EH (cell line): Measurements from ENCODE around the gene CACNA2D3.

Source experiments
- DNase-seq: peaks from one replicate; pipeline ENCODE4 v3.0.0-alpha.2; 2015; ENCODE audit warnings: low read depth

CACNA2D3 gene

GRCh38 chr3:54850484-54851018 is 728.2 kb downstream of the CACNA2D3 start:
- DNase-seq: no peak

GRCh38 chr3:54853573-54854404 is 731.4 kb downstream of the CACNA2D3 start:
- DNase-seq: peak; percentile 81

DNA sequence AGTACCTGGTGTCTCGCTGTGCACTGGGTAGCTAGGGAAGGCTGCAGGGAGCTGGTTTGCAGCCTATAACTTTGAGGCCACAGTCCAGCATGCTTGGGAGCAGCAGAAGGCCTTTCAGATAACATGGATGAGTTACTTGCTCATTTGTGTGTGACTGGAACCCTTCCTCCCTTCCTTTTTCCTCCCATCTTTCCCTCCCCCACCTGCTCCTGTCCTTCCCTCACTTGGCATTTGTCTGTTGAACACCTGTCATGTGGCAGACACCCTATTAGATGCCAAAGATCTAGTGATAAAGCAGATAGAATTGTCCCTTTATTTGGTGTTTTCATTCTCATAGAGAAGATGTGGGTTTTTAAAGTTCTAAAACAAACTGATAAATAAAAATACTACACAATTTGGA is 733.9 kb downstream of the CACNA2D3 start:
- DNase-seq: no peak

GRCh38 chr3:54857343-54857742 is 735.0 kb downstream of the CACNA2D3 start:
- peak; percentile 62 for DNase-seq

DNA sequence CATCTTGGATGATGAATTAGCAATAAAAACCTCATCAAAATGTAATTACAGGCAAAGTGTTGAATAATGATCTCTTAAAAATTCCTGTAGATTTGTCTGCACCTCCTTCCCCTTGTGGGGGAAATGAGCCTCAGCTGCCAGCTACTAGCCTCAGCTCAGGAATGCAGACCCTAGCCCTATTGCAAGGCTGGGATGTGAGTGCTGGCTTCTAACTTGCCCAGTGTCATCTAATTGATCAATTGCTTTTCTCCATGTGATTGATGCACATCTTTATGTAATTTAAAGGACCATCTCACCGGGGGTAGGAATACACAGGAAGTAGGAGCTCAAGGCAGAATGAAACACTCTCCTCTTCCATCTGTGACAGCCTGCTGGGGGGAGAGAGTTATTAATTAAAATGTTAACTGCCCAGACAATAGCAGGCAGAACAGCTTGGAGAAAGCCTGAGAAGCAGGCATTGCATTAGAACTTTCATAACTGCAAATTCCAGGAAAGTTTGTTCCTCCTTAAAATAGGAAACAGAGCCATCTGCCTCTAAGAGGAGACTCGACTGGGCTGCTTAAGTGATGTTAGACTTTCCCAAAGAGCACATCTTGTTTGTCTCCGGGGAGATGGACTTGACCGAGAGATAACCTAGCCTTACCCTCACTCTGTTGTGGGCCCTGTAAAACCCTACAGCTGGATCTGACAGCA is 735.9 kb downstream of the CACNA2D3 start:
- peak; percentile 39 for DNase-seq

GRCh38 chr3:54859184-54859583 is 736.8 kb downstream of the CACNA2D3 start:
- peak; percentile 77 for DNase-seq

DNA sequence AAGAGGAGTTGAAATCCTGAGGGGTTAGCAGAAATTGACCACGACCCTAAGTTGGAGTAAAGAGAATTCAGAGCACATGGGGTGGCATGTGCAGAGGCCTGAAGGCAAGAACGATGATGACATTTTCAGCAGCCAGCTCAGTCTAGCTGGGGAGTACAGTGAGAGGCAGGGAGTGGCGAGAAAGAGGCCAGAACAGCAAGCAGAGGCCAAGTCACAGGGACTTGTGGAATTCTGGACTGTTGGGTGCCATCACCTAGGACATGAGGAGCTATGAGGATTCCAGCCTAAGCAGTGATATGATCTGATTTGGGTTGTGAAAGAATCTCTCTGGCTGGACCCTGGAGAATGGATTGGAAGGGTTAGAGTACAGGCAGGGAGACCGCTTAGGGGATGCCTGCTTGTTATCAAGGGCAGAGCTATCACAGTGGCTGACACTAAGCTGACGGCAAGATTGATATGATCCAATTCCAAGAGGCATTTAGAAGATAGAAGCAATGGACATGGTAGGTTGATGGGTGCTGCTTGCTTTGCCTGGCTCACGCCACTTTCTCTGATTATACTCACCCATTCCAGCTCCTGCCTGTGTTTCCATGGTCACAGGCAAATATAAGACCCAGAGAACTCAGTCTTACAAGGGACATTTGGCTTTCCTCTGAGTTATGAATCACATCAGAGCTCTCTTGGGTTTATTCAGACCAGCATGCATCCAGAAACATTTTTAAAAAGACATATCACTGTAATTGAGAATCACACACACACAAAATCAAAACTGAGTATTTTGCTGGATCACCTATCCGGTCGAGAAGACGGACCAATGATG is 739.1 kb downstream of the CACNA2D3 start:
- DNase-seq: peak; percentile 45

GRCh38 chr3:54862526-54862925 is 740.2 kb downstream of the CACNA2D3 start:
- DNase-seq: peak; percentile 50

GRCh38 chr3:54863366-54863765 is 741.0 kb downstream of the CACNA2D3 start:
- peak; percentile 60 for DNase-seq

- no peak for DNase-seq
Observed at GRCh38 chr3:54863786-54864185, 741.4 kb downstream of the CACNA2D3 start.

GRCh38 chr3:54865316-54865715 is 743.0 kb downstream of the CACNA2D3 start:
- DNase-seq: no peak

DNA sequence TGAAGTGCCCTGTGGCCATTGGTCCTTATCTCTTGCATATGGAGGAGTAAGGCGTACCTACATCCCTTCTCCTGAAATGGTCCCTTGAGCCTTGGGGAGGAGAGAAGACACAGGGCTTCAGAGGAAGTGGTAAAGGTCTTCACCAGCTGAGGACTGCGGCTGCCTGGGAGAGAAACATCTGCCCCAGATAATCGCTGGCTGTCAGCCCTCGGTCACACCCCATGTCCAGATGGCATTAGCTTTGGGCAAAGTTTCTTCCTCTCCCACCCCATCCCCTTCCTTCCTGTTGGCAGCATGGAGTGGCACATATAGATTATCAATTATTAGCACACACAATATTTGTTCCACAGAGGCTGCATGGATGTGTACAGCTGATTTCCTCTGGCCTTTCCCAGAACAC is 743.9 kb downstream of the CACNA2D3 start:
- DNase-seq: no peak

DNA sequence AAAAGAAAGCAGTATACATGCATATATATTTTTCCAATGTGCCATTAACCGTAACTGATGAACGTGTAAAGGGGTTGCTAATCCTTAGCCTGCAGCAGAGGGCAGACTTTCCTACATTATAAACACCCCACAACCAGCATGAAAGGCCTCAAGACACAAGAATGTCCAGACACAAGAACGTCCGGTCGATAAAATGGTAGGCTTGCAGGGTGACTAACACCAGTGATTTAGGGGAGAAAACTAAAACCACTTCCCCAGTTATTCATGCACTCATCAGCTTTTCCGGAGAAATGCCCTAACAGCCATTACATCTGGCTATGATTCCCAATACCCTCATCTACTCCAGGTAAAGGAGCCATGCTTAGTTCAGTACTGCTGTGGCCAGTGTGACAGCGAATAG is 748.1 kb downstream of the CACNA2D3 start:
- DNase-seq: peak; percentile 98

DNA sequence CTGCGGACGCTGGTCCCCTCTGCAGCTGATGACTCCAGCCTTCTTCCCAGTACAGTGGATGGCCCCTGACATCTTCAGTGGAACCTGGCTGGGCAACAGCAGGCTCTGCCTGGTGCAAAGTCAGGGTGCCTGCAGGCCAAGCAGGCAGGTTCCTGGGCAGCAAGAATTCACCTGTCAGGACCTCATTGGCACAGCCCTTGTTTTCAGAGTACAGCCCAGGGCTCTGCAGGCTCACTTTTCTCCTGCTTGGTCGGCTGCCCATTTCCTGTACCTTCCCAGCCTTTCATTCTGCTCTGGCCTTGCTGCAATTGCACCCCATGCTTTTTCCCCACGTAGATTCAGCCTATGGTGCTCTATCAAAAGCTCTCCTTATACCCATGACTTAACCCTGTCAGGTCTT is 749.5 kb downstream of the CACNA2D3 start:
- DNase-seq: no peak

GRCh38 chr3:54873059-54874010 is 751.0 kb downstream of the CACNA2D3 start:
- DNase-seq: no peak

- DNase-seq: peak; percentile 77
Observed at GRCh38 chr3:54874816-54875556, 752.6 kb downstream of the CACNA2D3 start.

DNA sequence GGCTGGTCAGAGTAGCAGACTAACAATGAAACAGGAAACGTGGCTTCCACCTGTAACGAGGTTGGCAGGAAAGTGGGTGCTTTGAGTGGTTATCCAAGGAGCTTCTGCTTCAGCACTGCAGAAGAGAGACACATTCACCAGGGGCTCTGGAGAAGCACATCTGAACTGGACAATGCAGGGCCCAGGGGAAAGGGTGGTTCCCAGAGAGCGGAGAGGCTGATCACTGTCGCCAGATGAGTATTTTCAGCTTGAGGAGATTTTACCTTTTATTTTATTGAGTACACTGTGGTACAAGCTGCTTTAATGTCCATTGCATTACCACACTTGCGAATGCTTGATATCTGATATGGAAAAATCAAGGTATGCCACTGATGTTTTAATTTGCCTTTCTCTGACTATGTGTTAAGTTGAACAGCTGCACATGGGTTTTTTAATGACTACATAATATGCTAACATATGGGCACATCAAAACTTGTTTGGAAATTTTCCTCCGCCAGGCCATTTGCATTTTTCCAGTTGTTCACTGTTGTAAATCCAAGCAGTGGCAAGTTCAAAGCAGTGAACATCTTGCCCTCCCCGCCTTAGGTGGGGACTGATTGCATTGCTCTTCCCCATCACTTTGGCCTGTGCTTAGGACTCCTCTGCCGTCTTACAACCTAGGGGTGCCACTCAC is 753.4 kb downstream of the CACNA2D3 start:
- no peak for DNase-seq

DNA sequence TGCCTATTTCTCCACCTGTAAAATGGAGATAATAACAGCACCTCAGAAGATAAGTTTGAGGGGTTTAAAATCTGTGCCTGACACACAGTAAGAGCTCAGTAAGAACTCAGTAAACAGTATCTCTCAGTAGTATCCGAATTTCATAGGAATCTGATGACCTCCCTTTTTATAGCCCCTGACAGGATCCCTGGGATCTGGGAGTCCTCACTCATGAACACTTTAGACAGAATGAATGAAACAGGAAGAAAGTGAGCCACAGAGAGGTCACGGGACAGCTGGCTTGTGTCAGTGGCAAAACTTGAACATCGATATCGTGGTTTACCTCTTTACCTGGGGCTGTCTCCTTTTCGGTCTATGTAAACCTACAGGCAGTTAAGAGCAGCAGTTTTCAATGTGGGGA is 754.3 kb downstream of the CACNA2D3 start:
- DNase-seq: no peak

- peak; percentile 83 for DNase-seq
Observed at GRCh38 chr3:54877730-54878129, 755.4 kb downstream of the CACNA2D3 start.

DNA sequence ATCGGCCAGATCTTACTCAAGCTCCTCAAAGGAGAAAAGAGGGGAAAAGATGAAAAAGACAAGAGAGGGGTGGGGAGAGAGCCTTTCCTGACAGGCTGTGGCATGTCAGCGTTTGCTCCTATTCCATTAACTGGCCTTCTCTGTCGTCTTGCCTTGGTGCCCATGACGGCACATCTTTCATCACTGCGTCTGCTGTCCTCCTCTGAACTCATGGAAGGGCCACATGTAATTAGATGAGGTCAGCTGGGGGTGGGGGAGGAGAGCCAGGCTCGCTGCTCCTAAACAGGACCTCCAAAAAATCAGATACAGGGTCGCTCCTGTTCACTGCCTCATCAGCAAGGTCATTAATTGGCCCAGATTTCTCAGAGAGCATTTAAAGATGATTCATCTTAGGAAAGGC is 755.8 kb downstream of the CACNA2D3 start:
- peak; percentile 75 for DNase-seq
